GM18511 (cell line): Measurements from ENCODE around the gene CBR3.

Experiments used
- ATAC-seq: cut with Tn5 transposase; IDR thresholded peaks from one replicate; pipeline ENCODE4 v1.9.1; 2021; ENCODE audit warnings: mild to moderate bottlenecking, moderate library complexity; ENCODE audit not compliant: unreplicated experiment

The CBR3 gene

GRCh38 chr21:36155603-36156338 lies 20.9 kb downstream of the CBR3 start:
- peak; percentile 3 for ATAC-seq

- ATAC-seq = peak; percentile 89
Measured at GRCh38 chr21:36156339-36156814, 21.5 kb downstream of the CBR3 start.

GRCh38 chr21:36156815-36157670 lies 22.2 kb downstream of the CBR3 start, which contains the start of gene DOP1B:
TSS of gene DOP1B (plus strand) at chr21:36156824. CDS start at chr21:36164734, 7,910 bp downstream.
- peak; percentile 29 for ATAC-seq

- ATAC-seq = no peak
Measured at GRCh38 chr21:36159356-36159921, 24.6 kb downstream of the CBR3 start.

GRCh38 chr21:36160850-36161178 lies 25.9 kb downstream of the CBR3 start:
- no peak for ATAC-seq

GRCh38 chr21:36162631-36163030 lies 27.8 kb downstream of the CBR3 start:
- no peak for ATAC-seq

- no peak for ATAC-seq
Measured at GRCh38 chr21:36163750-36164741, 29.2 kb downstream of the CBR3 start.

- no peak for ATAC-seq
Measured at GRCh38 chr21:36165356-36165755, 30.5 kb downstream of the CBR3 start.

- no peak for ATAC-seq
Measured at GRCh38 chr21:36166705-36167104, 31.8 kb downstream of the CBR3 start.

- ATAC-seq = no peak
Measured at GRCh38 chr21:36167541-36167940, 32.7 kb downstream of the CBR3 start.

GRCh38 chr21:36169470-36170128 lies 34.7 kb downstream of the CBR3 start:
- no peak for ATAC-seq

GRCh38 chr21:36170823-36171222 lies 35.9 kb downstream of the CBR3 start:
- no peak for ATAC-seq

GRCh38 chr21:36171336-36171735 lies 36.5 kb downstream of the CBR3 start:
- no peak for ATAC-seq

- ATAC-seq = no peak
Measured at GRCh38 chr21:36171741-36172331, 37.0 kb downstream of the CBR3 start.

GRCh38 chr21:36174780-36175179 lies 39.9 kb downstream of the CBR3 start:
- no peak for ATAC-seq

- no peak for ATAC-seq
Measured at GRCh38 chr21:36175771-36176565, 41.1 kb downstream of the CBR3 start.

GRCh38 chr21:36178349-36178748 lies 43.5 kb downstream of the CBR3 start:
- ATAC-seq = no peak

- ATAC-seq = no peak
Measured at GRCh38 chr21:36179145-36179544, 44.3 kb downstream of the CBR3 start.

GRCh38 chr21:36180963-36181362 lies 46.1 kb downstream of the CBR3 start:
- no peak for ATAC-seq
